ENCODE data around the gene MED15.

DNA sequence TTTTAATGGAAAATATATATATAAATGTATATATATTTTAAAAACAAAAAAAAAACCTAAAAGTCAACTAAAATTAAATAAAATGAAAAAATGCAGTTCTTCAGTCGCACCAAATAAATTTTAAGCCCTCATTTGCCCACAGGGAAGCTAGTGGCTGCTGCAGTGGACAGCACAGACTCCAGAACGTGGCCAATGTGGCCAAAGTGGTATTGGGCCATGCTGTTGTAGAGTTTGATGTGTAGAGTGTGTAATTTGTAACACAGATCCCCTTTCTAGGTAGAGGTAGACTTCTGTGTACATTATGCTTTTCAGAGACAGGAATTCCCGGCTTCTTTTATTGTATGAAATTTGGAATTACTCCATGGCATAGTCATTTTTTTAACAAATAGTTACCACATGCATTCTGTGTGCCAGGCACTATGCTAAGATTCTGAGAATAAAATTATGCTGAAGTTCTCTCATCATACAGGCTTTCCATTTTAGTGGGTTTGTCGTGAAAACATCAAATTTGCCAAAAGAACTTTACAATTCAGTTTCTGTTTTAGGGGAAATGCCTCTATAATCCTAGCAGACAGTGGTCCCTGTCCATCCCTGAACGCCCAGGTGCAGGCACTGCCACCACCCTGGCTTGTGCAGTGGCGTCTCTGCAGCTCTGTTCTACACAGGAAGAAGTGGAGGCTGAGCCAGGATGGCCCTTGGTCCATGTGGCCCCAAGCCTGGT is 68.5 kb downstream of the MED15 start:
- TF ChIP-seq, protein P1, sequence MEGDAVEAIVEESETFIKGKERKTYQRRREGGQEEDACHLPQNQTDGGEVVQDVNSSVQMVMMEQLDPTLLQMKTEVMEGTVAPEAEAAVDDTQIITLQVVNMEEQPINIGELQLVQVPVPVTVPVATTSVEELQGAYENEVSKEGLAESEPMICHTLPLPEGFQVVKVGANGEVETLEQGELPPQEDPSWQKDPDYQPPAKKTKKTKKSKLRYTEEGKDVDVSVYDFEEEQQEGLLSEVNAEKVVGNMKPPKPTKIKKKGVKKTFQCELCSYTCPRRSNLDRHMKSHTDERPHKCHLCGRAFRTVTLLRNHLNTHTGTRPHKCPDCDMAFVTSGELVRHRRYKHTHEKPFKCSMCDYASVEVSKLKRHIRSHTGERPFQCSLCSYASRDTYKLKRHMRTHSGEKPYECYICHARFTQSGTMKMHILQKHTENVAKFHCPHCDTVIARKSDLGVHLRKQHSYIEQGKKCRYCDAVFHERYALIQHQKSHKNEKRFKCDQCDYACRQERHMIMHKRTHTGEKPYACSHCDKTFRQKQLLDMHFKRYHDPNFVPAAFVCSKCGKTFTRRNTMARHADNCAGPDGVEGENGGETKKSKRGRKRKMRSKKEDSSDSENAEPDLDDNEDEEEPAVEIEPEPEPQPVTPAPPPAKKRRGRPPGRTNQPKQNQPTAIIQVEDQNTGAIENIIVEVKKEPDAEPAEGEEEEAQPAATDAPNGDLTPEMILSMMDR (IDR thresholded peaks at IDR 0.05 in 4 of 5, conservative IDR thresholded peaks at IDR 0.05 in 1 of 5) = no peak
- no peak for TF ChIP-seq POLR2A (IDR thresholded peaks at IDR 0.05)

Data from gastrocnemius medialis (tissue), 4 donors.